CD4-positive, alpha-beta memory T cell (primary cell): ENCODE results near the gene STEAP4. TPM values are rescaled to one million over a fixed set of nuclear protein-coding genes. Genes with fewer than 3 reads are reported as not detected.

Experiments
- CTCF ChIA-PET: fragments of 350-600 bp; sonication (Branson Sonifier 250); formaldehyde crosslinking; loops from one replicate; lab custom pipeline; 2021; ENCODE audit warnings: inconsistent platforms; ENCODE audit not compliant: partially characterized antibody; lab: Charles Lee
- POLR2A ChIA-PET: fragments of 350-600 bp; sonication (Branson Sonifier 250); formaldehyde crosslinking; loops from one replicate; lab custom pipeline; 2021; ENCODE audit not compliant: partially characterized antibody; lab: Charles Lee
- DNase-seq, 5 donors: peaks; one replicate each; pipeline versions ENCODE4 v3.0.0 to v3.0.0-alpha.2; 2020 to 2022; ENCODE audit warnings: mixed read lengths in 1 of 5
- H3K27ac ChIP-seq: one replicate; pipeline ENCODE4 v1.7.0; 2013; ENCODE audit warnings: low read depth, low read length
- H3K27me3 ChIP-seq: 2 replicates; pipeline ENCODE4 v1.7.0; 2013; ENCODE audit warnings: mild to moderate bottlenecking, low read length, moderate library complexity; ENCODE audit not compliant: insufficient read depth
- H3K36me3 ChIP-seq: 2 replicates; pipeline ENCODE4 v1.7.0; 2013; ENCODE audit warnings: mild to moderate bottlenecking, low read length, moderate library complexity; ENCODE audit not compliant: insufficient read depth
- H3K4me1 ChIP-seq: 2 replicates; pipeline ENCODE4 v1.7.0; 2013; ENCODE audit warnings: mild to moderate bottlenecking, low read length, moderate library complexity; ENCODE audit not compliant: insufficient read depth
- H3K4me3 ChIP-seq, 2 donors: one replicate each; pipeline ENCODE4 v1.7.0; 2013; ENCODE audit warnings: low read length in 2 of 2, mild to moderate bottlenecking in 1 of 2
- H3K9me3 ChIP-seq, 2 donors: one replicate each; pipeline ENCODE4 v1.7.0; 2013; ENCODE audit warnings: low read length in 2 of 2, control low read depth in 1 of 2; ENCODE audit not compliant: control insufficient read depth in 1 of 2
- H3K27ac Mint-ChIP-seq, 7 donors: one replicate each; pipeline ENCODE4 v1.8.0; 2020 to 2021; ENCODE audit warnings: mixed read lengths in 7 of 7, mild to moderate bottlenecking in 6 of 7, inconsistent platforms in 3 of 7, moderate library complexity in 3 of 7
- H3K27me3 Mint-ChIP-seq, 2 donors: one replicate each; pipeline ENCODE4 v1.8.0; 2020 to 2021; ENCODE audit warnings: mixed read lengths in 2 of 2
- H3K36me3 Mint-ChIP-seq, 2 donors: one replicate each; pipeline ENCODE4 v1.8.0; 2020 to 2021; ENCODE audit warnings: mixed read lengths in 2 of 2, inconsistent platforms in 1 of 2, mild to moderate bottlenecking in 1 of 2
- H3K4me1 Mint-ChIP-seq, 4 donors: one replicate each; pipeline ENCODE4 v1.8.0; 2020 to 2021; ENCODE audit warnings: mixed read lengths in 4 of 4, mild to moderate bottlenecking in 1 of 4
- H3K4me3 Mint-ChIP-seq, 8 donors: one replicate each; pipeline ENCODE4 v1.8.0; 2020 to 2021; ENCODE audit warnings: mixed read lengths in 8 of 8, mild to moderate bottlenecking in 7 of 8, moderate library complexity in 6 of 8, inconsistent platforms in 3 of 8
- H3K9me3 Mint-ChIP-seq, 8 donors: one replicate each; pipeline ENCODE4 v1.8.0; 2020 to 2021; ENCODE audit warnings: mixed read lengths in 8 of 8, mild to moderate bottlenecking in 5 of 8, inconsistent platforms in 3 of 8, moderate library complexity in 1 of 8
- intact Hi-C: fragments of 100-400 bp; cut with micrococcal nuclease; formaldehyde crosslinking; loops from one replicate; pipeline ENCODE4 v1.15.1; 2023
- polyA plus RNA-seq, 2 donors: library from polyadenylated mRNA; unstranded; fragments of 300-500 nt; fragmentation: Illumina TruSeq; gene quantifications; one replicate each; pipeline ENCODE4 v1.2.3, GENCODE V29; 2021
- total RNA-seq, 2 experiments: library from RNA; stranded (reverse); gene quantifications; one replicate each; pipeline ENCODE4 v1.2.3, GENCODE V29; 2021

Gene STEAP4
- total and polyA plus RNA-seq, 4 experiments from 2014 or later = not detected

- Mint-ChIP-seq H3K4me3 (no peak overlapping the region), H3K27ac (no peak overlapping the region), H3K4me1 (no peaks in the 10 kb centered on the region), H3K9me3 (peaks cover 0 to 1% (median 0%) of the 10 kb centered on the region in 8 donors), H3K36me3 (no peaks in the 10 kb centered on the region), H3K27me3 (peaks cover 2 to 12% of the 10 kb centered on the region in 2 donors)
- Histone ChIP-seq H3K27me3 (no peaks in the 10 kb centered on the region), H3K36me3 (no peaks in the 10 kb centered on the region), H3K9me3 (no peaks in the 10 kb centered on the region), H3K4me1 (no peaks in the 10 kb centered on the region), H3K27ac (no peak overlapping the region), H3K4me3 (no peak overlapping the region)
- intact Hi-C loops = no loop called here
- ChIA-PET POLR2A (no interaction called here), CTCF (no interaction called here)
- DNase-seq = no peak
Observed at GRCh38 chr7:88314061-88314491, 7.4 kb upstream of the STEAP4 start.

DNA sequence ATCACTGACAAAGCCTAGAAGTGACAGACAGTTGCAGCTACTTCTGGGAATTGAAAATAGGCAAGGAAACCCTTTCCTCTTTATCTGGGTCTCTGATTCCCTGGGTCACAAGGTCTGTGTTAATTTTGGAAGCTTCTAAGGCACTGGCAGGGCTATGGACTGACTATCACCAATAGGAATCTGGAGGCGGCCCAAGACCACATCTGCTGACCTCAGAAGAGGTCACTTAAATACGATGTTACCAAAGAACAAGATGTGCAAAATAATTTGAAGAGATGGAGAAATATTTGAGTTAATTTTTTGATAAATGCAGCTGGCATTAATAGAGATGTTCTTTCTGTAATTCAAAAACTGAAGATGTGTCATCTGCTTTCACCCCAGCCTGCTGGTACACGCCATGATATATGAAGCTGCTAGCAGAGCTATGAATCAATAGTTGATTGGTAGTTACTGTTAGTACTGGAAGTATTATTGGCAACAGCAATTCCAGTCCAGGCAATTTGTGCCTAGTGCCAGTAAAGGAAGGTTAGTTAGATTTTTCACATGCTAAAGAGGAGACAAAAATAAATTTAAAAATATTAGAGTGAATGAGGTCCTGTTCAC is 5.5 kb upstream of the STEAP4 start:
- no peaks in the 10 kb centered on the region for H3K4me1 Mint-ChIP-seq
- H3K27me3 ChIP-seq = no peaks in the 10 kb centered on the region
- no peak overlapping the region for H3K4me3 ChIP-seq
- no peak overlapping the region for H3K4me3 Mint-ChIP-seq
- no peak overlapping the region for H3K27ac Mint-ChIP-seq
- no peak overlapping the region for H3K27ac ChIP-seq
- H3K27me3 Mint-ChIP-seq = peaks cover 4 to 12% of the 10 kb centered on the region in 2 donors
- H3K36me3 Mint-ChIP-seq = no peaks in the 10 kb centered on the region
- intact Hi-C loops = no loop called here
- CTCF ChIA-PET = no interaction called here
- H3K4me1 ChIP-seq = no peaks in the 10 kb centered on the region
- POLR2A ChIA-PET = no interaction called here
- no peaks in the 10 kb centered on the region for H3K36me3 ChIP-seq
- peaks cover 0 to 1% (median 0%) of the 10 kb centered on the region in 8 donors for H3K9me3 Mint-ChIP-seq
- DNase-seq = no peak
- no peaks in the 10 kb centered on the region for H3K9me3 ChIP-seq

DNA sequence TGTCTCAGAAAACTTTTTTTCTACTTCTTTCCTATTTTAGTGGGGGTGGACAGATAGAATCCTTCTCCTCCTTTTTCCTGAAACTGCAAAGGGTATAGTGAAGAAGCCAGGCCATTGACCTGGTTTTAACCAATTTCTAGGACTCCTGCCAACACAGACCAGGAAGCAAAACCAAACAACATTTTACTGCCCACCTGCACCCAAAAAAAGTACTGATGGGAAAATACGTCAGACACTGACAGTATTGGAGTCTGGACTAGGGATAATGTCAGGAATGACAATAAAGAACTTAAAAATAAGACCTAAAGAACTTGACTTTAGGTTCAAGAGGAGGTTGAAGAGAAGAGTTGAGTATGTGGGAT is 5.0 kb upstream of the STEAP4 start:
- Histone ChIP-seq H3K9me3 (no peaks in the 10 kb centered on the region), H3K36me3 (no peaks in the 10 kb centered on the region), H3K27ac (no peak overlapping the region), H3K4me3 (no peak overlapping the region), H3K27me3 (no peaks in the 10 kb centered on the region), H3K4me1 (no peaks in the 10 kb centered on the region)
- CTCF ChIA-PET = no interaction called here
- Mint-ChIP-seq H3K4me1 (peaks cover 0 to 2% (median 0%) of the 10 kb centered on the region in 4 donors), H3K36me3 (no peaks in the 10 kb centered on the region), H3K27ac (no peak overlapping the region), H3K27me3 (peaks cover 8 to 15% of the 10 kb centered on the region in 2 donors), H3K4me3 (no peak overlapping the region), H3K9me3 (peaks cover 0 to 1% (median 0%) of the 10 kb centered on the region in 8 donors)
- intact Hi-C loops = no loop called here
- POLR2A ChIA-PET = no interaction called here
- no peak for DNase-seq

- ChIA-PET CTCF (no interaction called here), POLR2A (no interaction called here)
- Histone ChIP-seq H3K27me3 (no peaks in the 10 kb centered on the region), H3K4me3 (no peak overlapping the region), H3K4me1 (no peaks in the 10 kb centered on the region), H3K36me3 (no peaks in the 10 kb centered on the region), H3K9me3 (no peaks in the 10 kb centered on the region), H3K27ac (no peak overlapping the region)
- Mint-ChIP-seq H3K4me3 (no peak overlapping the region), H3K4me1 (peaks cover 0 to 7% (median 1%) of the 10 kb centered on the region in 4 donors), H3K9me3 (peaks cover 0 to 1% (median 0%) of the 10 kb centered on the region in 8 donors), H3K36me3 (no peaks in the 10 kb centered on the region), H3K27me3 (peaks cover 11 to 17% of the 10 kb centered on the region in 2 donors), H3K27ac (no peak overlapping the region)
- intact Hi-C loops = no loop called here
- no peak for DNase-seq
Observed at GRCh38 chr7:88310956-88311674, 4.4 kb upstream of the STEAP4 start.

DNA sequence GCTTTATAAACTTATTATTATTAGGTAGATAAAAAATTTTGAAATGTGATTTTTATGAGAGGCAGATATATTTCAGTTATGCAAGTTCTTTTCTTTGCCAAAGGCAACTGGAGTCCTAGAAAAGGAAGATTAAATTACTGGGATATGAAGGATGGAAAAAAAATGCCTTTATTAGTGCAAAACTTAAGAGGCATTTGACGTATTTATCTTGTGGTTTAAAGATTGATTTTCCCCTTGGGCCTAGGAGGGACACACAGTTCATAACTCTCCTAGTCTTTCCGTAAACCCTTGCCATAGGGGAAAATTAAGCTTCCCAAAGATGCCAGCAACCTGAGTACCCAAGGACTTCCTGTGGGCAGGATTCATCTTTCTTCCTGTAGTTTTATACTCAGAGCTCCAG is 3.1 kb upstream of the STEAP4 start:
- Histone ChIP-seq H3K4me1 (no peaks in the 10 kb centered on the region), H3K27ac (no peak overlapping the region), H3K36me3 (no peaks in the 10 kb centered on the region), H3K27me3 (no peaks in the 10 kb centered on the region), H3K9me3 (no peaks in the 10 kb centered on the region), H3K4me3 (no peak overlapping the region)
- DNase-seq = no peak
- intact Hi-C loops = no loop called here
- CTCF ChIA-PET = no interaction called here
- Mint-ChIP-seq H3K4me3 (no peak overlapping the region), H3K4me1 (peaks cover 0 to 7% (median 1%) of the 10 kb centered on the region in 4 donors), H3K27me3 (peaks cover 13 to 16% of the 10 kb centered on the region in 2 donors), H3K9me3 (no peaks in the 10 kb centered on the region), H3K36me3 (no peaks in the 10 kb centered on the region), H3K27ac (no peak overlapping the region)
- POLR2A ChIA-PET = no interaction called here

DNA sequence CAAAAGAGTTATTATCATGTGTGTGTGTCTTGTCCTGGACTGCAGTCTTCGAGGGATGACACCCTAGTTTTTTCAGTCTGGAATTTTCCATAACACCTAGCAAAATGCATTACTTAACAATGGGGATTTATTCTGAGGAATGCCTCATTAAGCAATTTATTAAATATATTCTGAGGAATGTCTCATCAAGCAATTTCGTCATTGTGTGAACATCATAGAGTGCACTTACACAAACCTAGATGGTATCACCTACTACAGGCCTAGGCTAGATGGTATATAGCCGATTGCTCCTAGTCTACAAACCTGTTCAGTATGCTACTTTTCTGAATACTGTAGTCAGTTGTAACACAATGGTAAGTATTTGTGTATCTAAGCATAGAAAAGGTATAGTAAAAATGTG is 1.1 kb upstream of the STEAP4 start:
- Histone ChIP-seq H3K36me3 (no peaks in the 10 kb centered on the region), H3K27ac (no peak overlapping the region), H3K4me1 (no peaks in the 10 kb centered on the region), H3K27me3 (no peaks in the 10 kb centered on the region), H3K9me3 (no peaks in the 10 kb centered on the region), H3K4me3 (no peak overlapping the region)
- ChIA-PET POLR2A (no interaction called here), CTCF (no interaction called here)
- H3K27me3 Mint-ChIP-seq = peaks cover 13 to 17% of the 10 kb centered on the region in 2 donors
- no peak overlapping the region for H3K27ac Mint-ChIP-seq
- no peak overlapping the region for H3K4me3 Mint-ChIP-seq
- H3K4me1 Mint-ChIP-seq = peaks cover 0 to 7% (median 1%) of the 10 kb centered on the region in 4 donors
- DNase-seq = no peak
- H3K36me3 Mint-ChIP-seq = no peaks in the 10 kb centered on the region
- no peaks in the 10 kb centered on the region for H3K9me3 Mint-ChIP-seq
- intact Hi-C loops = no loop called here

DNA sequence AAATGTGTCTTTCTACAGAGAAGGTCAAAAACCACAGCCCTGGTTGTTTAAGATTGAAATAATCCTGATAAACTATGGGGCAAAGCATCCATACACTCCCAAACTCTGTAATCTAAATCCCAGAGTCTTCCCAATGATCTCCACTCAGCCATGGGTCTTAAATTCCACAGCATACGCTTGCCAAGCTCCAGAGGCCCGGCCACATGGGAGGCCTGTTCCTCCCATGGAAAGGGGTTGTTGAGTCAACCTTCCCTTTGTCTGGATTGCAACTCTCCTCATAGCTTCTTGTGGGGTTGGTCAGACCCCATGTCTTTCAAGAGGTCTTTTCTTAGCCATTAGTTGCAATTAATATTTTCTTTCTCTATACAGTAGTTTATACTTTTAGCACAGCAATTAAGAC is 718 bp upstream of the STEAP4 start:
- no peak overlapping the region for H3K27ac ChIP-seq
- Mint-ChIP-seq H3K36me3 (no peaks in the 10 kb centered on the region), H3K27me3 (peaks cover 14 to 17% of the 10 kb centered on the region in 2 donors), H3K4me1 (peaks cover 0 to 7% (median 1%) of the 10 kb centered on the region in 4 donors), H3K9me3 (no peaks in the 10 kb centered on the region), H3K27ac (no peak overlapping the region), H3K4me3 (no peak overlapping the region)
- no peaks in the 10 kb centered on the region for H3K4me1 ChIP-seq
- ChIA-PET CTCF (no interaction called here), POLR2A (no interaction called here)
- H3K36me3 ChIP-seq = no peaks in the 10 kb centered on the region
- H3K27me3 ChIP-seq = no peaks in the 10 kb centered on the region
- no peak for DNase-seq
- H3K9me3 ChIP-seq = no peaks in the 10 kb centered on the region
- intact Hi-C loops = no loop called here
- H3K4me3 ChIP-seq = no peak overlapping the region
